Loucy (cell line): ENCODE data around the gene CAMK2D.

Experiments
- EZH2phosphoT487 ChIP-seq: fragments of 200-600 bp; IDR thresholded peaks from 2 replicates; pipeline ENCODE4 v1.6.1; 2018; ENCODE audit warnings: antibody characterized with exemption, mild to moderate bottlenecking, moderate library complexity, borderline replicate concordance
- TF ChIP-seq, protein P1 (sequence below): fragments of 200-600 bp; sonication (generic); conservative IDR thresholded peaks from 2 replicates; pipeline ENCODE4 v1.5.1; 2014; ENCODE audit warnings: mild to moderate bottlenecking, antibody characterized with exemption, low read length

DNA sequence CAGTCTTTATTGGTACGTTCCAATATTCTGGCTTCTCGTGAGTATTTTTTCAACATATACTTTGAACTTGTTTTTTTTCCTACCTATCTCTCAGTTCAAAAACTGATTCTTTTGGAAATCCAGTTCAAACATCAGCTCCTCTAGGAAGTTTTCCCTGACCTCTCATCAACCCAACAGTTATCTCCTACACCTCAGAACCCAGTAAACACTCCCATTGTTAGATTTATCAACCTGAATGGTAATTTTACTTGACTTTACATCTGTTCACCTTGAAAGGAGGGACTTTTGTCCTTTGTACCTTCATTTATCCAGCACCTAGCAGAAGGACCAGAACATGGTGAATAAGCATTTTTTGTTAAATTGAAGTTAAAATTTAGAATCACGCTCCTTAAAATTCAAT lies 13.6 kb downstream of the CAMK2D start:
- TF ChIP-seq, protein P1, sequence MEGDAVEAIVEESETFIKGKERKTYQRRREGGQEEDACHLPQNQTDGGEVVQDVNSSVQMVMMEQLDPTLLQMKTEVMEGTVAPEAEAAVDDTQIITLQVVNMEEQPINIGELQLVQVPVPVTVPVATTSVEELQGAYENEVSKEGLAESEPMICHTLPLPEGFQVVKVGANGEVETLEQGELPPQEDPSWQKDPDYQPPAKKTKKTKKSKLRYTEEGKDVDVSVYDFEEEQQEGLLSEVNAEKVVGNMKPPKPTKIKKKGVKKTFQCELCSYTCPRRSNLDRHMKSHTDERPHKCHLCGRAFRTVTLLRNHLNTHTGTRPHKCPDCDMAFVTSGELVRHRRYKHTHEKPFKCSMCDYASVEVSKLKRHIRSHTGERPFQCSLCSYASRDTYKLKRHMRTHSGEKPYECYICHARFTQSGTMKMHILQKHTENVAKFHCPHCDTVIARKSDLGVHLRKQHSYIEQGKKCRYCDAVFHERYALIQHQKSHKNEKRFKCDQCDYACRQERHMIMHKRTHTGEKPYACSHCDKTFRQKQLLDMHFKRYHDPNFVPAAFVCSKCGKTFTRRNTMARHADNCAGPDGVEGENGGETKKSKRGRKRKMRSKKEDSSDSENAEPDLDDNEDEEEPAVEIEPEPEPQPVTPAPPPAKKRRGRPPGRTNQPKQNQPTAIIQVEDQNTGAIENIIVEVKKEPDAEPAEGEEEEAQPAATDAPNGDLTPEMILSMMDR: no peak
- TF ChIP-seq EZH2phosphoT487: no peak
